Measurements from ENCODE around the gene OR2AE1. TPM values are rescaled to one million over a fixed set of nuclear protein-coding genes. Genes with fewer than 3 reads are reported as not detected.

OR2AE1 gene
- total and polyA plus RNA-seq, 2 of the 13 experiments (the other 11 are each of a cell fraction or from before 2014, with no cell fraction given) = not detected

GRCh38 chr7:99827040-99827778 is 49.6 kb downstream of the OR2AE1 start (continued):
- TF ChIP-seq MED13 (CRISPR knock-in tag; IDR thresholded peaks at IDR 0.05) = peak; percentile 90; the same call in 1 of the 2 replicates
- no peak for TF ChIP-seq BHLHE40 (IDR thresholded peaks at IDR 0.05; ENCODE audit: low read length)
- peak; percentile 31; the same call in 1 of the 2 replicates for TF ChIP-seq MIER3 (CRISPR knock-in tag; IDR thresholded peaks at IDR 0.05; ENCODE audit: borderline replicate concordance)
- TF ChIP-seq RCOR2 (CRISPR knock-in tag; IDR thresholded peaks at IDR 0.05) = peak; percentile 53; the same call in 1 of the 2 replicates
- TF ChIP-seq, protein P1, sequence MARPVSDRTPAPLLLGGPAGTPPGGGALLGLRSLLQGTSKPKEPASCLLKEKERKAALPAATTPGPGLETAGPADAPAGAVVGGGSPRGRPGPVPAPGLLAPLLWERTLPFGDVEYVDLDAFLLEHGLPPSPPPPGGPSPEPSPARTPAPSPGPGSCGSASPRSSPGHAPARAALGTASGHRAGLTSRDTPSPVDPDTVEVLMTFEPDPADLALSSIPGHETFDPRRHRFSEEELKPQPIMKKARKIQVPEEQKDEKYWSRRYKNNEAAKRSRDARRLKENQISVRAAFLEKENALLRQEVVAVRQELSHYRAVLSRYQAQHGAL (CRISPR knock-in tag; IDR thresholded peaks at IDR 0.05; ENCODE audit: not compliant biosample characterization) = no peak
- peak; percentile 94 for TF ChIP-seq MED1 (CRISPR knock-in tag; IDR thresholded peaks at IDR 0.05)
- no peak for TF ChIP-seq ZNF382 (CRISPR knock-in tag; IDR thresholded peaks at IDR 0.05; ENCODE audit: borderline replicate concordance)
- TF ChIP-seq ATF2 (CRISPR knock-in tag; IDR thresholded peaks at IDR 0.05) = peak; percentile 71; the same call in 1 of the 2 replicates
- TF ChIP-seq BORCS8-MEF2B (CRISPR knock-in tag; IDR thresholded peaks at IDR 0.05) = no peak
- TF ChIP-seq HOMEZ (CRISPR knock-in tag; IDR thresholded peaks at IDR 0.05; ENCODE audit: low read depth) = peak; percentile 60; the same call in 1 of the 2 replicates
- no peak for TF ChIP-seq USF2 (IDR thresholded peaks at IDR 0.05; ENCODE audit: low read depth, low read length)
- peak; percentile 71; the same call in 1 of the 2 replicates for TF ChIP-seq USF2 (CRISPR knock-in tag; IDR thresholded peaks at IDR 0.05; ENCODE audit: borderline replicate concordance)
- TF ChIP-seq FOXP4 (CRISPR knock-in tag; IDR thresholded peaks at IDR 0.05) = peak; percentile 97
- TF ChIP-seq, protein P2, sequence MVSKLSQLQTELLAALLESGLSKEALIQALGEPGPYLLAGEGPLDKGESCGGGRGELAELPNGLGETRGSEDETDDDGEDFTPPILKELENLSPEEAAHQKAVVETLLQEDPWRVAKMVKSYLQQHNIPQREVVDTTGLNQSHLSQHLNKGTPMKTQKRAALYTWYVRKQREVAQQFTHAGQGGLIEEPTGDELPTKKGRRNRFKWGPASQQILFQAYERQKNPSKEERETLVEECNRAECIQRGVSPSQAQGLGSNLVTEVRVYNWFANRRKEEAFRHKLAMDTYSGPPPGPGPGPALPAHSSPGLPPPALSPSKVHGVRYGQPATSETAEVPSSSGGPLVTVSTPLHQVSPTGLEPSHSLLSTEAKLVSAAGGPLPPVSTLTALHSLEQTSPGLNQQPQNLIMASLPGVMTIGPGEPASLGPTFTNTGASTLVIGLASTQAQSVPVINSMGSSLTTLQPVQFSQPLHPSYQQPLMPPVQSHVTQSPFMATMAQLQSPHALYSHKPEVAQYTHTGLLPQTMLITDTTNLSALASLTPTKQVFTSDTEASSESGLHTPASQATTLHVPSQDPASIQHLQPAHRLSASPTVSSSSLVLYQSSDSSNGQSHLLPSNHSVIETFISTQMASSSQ (IDR thresholded peaks at IDR 0.05; ENCODE audit: low read depth) = peak; percentile 77
- TF ChIP-seq, protein P2 (CRISPR knock-in tag; IDR thresholded peaks at IDR 0.05; ENCODE audit: borderline replicate concordance) = peak; percentile 77; the same call in 1 of the 2 replicates
- TF ChIP-seq NKX3-1 (CRISPR knock-in tag; IDR thresholded peaks at IDR 0.05) = peak; percentile 78; the same call in 1 of the 2 replicates
